Ammon's horn (tissue), 1 donor: ENCODE data around the gene GPATCH3.
"Not testable (repeated sequence)": the region's sequence is repeated elsewhere in the genome, so short reads cannot be mapped to it uniquely, and the experiment has no call there.

Source experiments
- DNase-seq: peaks from one replicate; pipeline ENCODE4 v3.0.0-alpha.2; 2016; ENCODE audit warnings: low spot score

The GPATCH3 gene

GRCh38 chr1:26912147-26912490 is 11.9 kb upstream of the GPATCH3 start:
- DNase-seq: no peak

- DNase-seq: no peak
These were observed 11.3 kb upstream of the GPATCH3 start for GRCh38 chr1:26911399-26912146.

- DNase-seq: no peak
These were observed 10.3 kb upstream of the GPATCH3 start for GRCh38 chr1:26910343-26911160.

GRCh38 chr1:26909951-26910342 is 9.7 kb upstream of the GPATCH3 start:
- DNase-seq: no peak

- DNase-seq: no peak
These were observed 7.0 kb upstream of the GPATCH3 start for GRCh38 chr1:26907071-26907917.

GRCh38 chr1:26900815-26901511 is 696 bp upstream of the GPATCH3 start:
- no peak for DNase-seq

GRCh38 chr1:26897351-26897750 is 2.9 kb downstream of the GPATCH3 start:
- no peak for DNase-seq

GRCh38 chr1:26894263-26894662 is 6.0 kb downstream of the GPATCH3 start:
- no peak for DNase-seq

GRCh38 chr1:26890467-26890796 is 9.8 kb downstream of the GPATCH3 start:
- no peak for DNase-seq

GRCh38 chr1:26889551-26890466 is 10.5 kb downstream of the GPATCH3 start, which contains the start of gene GPN2:
TSS of gene GPN2 (minus strand) at chr1:26890283. CDS start at chr1:26890096, 187 bp downstream.
- peak; percentile 91 for DNase-seq

- no peak for DNase-seq
These were observed 12.0 kb downstream of the GPATCH3 start for GRCh38 chr1:26888231-26888630.

- DNase-seq: no peak
These were observed 13.1 kb downstream of the GPATCH3 start for GRCh38 chr1:26887125-26887524.

- no peak for DNase-seq
These were observed 17.4 kb downstream of the GPATCH3 start for GRCh38 chr1:26882696-26883463.

- DNase-seq: not testable (repeated sequence)
These were observed 18.7 kb downstream of the GPATCH3 start for GRCh38 chr1:26881611-26882010.

GRCh38 chr1:26879793-26880192 is 20.5 kb downstream of the GPATCH3 start:
- no peak for DNase-seq

- no peak for DNase-seq
These were observed 22.9 kb downstream of the GPATCH3 start for GRCh38 chr1:26877326-26877725.

GRCh38 chr1:26874896-26875295 is 25.4 kb downstream of the GPATCH3 start:
- DNase-seq: no peak

GRCh38 chr1:26873097-26873496 is 27.2 kb downstream of the GPATCH3 start:
- not testable (repeated sequence) for DNase-seq

- peak; percentile 98 for DNase-seq
These were observed 35.4 kb downstream of the GPATCH3 start for GRCh38 chr1:26864610-26865480.
